Measurements from ENCODE around the gene SAXO1.

Gene SAXO1

GRCh38 chr9:18905028-18905882, 127.8 kb downstream of the SAXO1 start:
- TF ChIP-seq SIN3A (IDR thresholded peaks at IDR 0.05; ENCODE audit: borderline replicate concordance, insufficient read depth, low read length) (no peak), POLR2AphosphoS5 (IDR thresholded peaks at IDR 0.05; ENCODE audit: low read depth, low read length) (no peak), TAF1 (IDR thresholded peaks at IDR 0.05; ENCODE audit: borderline replicate concordance, insufficient read depth, low read length) (no peak), REST (IDR thresholded peaks at IDR 0.05; ENCODE audit: insufficient read depth in 1 of 2, low read depth in 2 of 2, low read length in 2 of 2) (no peak), FOXP2 (optimal IDR thresholded peaks at IDR 0.05; ENCODE audit: borderline replicate concordance, extremely low read depth, extremely low read length, insufficient read depth) (no peak)

- no peak for TF ChIP-seq FOXP2 (optimal IDR thresholded peaks at IDR 0.05; ENCODE audit: borderline replicate concordance, extremely low read depth, extremely low read length, insufficient read depth)
- TF ChIP-seq TAF1 (IDR thresholded peaks at IDR 0.05; ENCODE audit: borderline replicate concordance, insufficient read depth, low read length): no peak
- no peak for TF ChIP-seq REST (IDR thresholded peaks at IDR 0.05; ENCODE audit: insufficient read depth in 1 of 2, low read depth in 2 of 2, low read length in 2 of 2)
- TF ChIP-seq POLR2AphosphoS5 (IDR thresholded peaks at IDR 0.05; ENCODE audit: low read depth, low read length): no peak
- TF ChIP-seq SIN3A (IDR thresholded peaks at IDR 0.05; ENCODE audit: borderline replicate concordance, insufficient read depth, low read length): no peak
Measured at GRCh38 chr9:18903450-18903849, 129.6 kb downstream of the SAXO1 start.

GRCh38 chr9:18896531-18897179, 136.4 kb downstream of the SAXO1 start:
- TF ChIP-seq FOXP2 (optimal IDR thresholded peaks at IDR 0.05; ENCODE audit: borderline replicate concordance, extremely low read depth, extremely low read length, insufficient read depth) (no peak), REST (IDR thresholded peaks at IDR 0.05; ENCODE audit: insufficient read depth in 1 of 2, low read depth in 2 of 2, low read length in 2 of 2) (no peak), POLR2AphosphoS5 (IDR thresholded peaks at IDR 0.05; ENCODE audit: low read depth, low read length) (no peak), TAF1 (IDR thresholded peaks at IDR 0.05; ENCODE audit: borderline replicate concordance, insufficient read depth, low read length) (no peak), SIN3A (IDR thresholded peaks at IDR 0.05; ENCODE audit: borderline replicate concordance, insufficient read depth, low read length) (no peak)

- TF ChIP-seq POLR2AphosphoS5 (IDR thresholded peaks at IDR 0.05; ENCODE audit: low read depth, low read length) (no peak), REST (IDR thresholded peaks at IDR 0.05; ENCODE audit: insufficient read depth in 1 of 2, low read depth in 2 of 2, low read length in 2 of 2) (no peak), FOXP2 (optimal IDR thresholded peaks at IDR 0.05; ENCODE audit: borderline replicate concordance, extremely low read depth, extremely low read length, insufficient read depth) (no peak), SIN3A (IDR thresholded peaks at IDR 0.05; ENCODE audit: borderline replicate concordance, insufficient read depth, low read length) (no peak), TAF1 (IDR thresholded peaks at IDR 0.05; ENCODE audit: borderline replicate concordance, insufficient read depth, low read length) (no peak)
Measured at GRCh38 chr9:18896004-18896403, 137.0 kb downstream of the SAXO1 start.
